Measurements from ENCODE around the gene GATA1.
"Not testable (repeated sequence)": the region's sequence is repeated elsewhere in the genome, so short reads cannot be mapped to it uniquely, and the experiment has no call there.

GATA1 gene

DNA sequence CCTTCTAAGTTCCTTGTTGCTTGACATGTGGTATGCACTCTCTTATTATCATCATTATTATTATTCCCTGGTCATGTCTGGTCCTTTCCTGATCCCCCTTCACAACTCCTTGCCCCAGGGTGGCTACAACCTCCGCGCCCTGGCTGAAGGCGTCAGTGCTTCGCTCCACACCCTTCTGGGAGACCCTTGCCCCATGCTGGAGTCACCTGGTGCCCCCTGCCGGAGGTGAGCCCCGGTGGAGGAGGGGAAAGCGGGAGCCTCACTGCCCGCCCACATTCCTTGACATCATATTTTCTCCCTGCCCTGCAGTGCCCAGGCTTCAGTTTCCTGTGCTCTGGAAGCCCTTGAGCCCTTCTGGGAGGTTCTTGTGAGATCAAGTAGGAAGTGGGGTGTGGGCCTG is 28.9 kb downstream of the GATA1 start:
- ChIA-PET POLR2A (no interaction called here), CTCF (no interaction called here)
- no peak overlapping the region for H3K4me3 ChIP-seq (ENCODE audit: low read depth, low read length)
- TF ChIP-seq, protein P1, sequence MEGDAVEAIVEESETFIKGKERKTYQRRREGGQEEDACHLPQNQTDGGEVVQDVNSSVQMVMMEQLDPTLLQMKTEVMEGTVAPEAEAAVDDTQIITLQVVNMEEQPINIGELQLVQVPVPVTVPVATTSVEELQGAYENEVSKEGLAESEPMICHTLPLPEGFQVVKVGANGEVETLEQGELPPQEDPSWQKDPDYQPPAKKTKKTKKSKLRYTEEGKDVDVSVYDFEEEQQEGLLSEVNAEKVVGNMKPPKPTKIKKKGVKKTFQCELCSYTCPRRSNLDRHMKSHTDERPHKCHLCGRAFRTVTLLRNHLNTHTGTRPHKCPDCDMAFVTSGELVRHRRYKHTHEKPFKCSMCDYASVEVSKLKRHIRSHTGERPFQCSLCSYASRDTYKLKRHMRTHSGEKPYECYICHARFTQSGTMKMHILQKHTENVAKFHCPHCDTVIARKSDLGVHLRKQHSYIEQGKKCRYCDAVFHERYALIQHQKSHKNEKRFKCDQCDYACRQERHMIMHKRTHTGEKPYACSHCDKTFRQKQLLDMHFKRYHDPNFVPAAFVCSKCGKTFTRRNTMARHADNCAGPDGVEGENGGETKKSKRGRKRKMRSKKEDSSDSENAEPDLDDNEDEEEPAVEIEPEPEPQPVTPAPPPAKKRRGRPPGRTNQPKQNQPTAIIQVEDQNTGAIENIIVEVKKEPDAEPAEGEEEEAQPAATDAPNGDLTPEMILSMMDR (IDR thresholded peaks at IDR 0.05; ENCODE audit: insufficient read depth, low read length, missing control alignments): no peak
- no peak for DNase-seq (ENCODE audit: low read depth, low spot score)

DNA sequence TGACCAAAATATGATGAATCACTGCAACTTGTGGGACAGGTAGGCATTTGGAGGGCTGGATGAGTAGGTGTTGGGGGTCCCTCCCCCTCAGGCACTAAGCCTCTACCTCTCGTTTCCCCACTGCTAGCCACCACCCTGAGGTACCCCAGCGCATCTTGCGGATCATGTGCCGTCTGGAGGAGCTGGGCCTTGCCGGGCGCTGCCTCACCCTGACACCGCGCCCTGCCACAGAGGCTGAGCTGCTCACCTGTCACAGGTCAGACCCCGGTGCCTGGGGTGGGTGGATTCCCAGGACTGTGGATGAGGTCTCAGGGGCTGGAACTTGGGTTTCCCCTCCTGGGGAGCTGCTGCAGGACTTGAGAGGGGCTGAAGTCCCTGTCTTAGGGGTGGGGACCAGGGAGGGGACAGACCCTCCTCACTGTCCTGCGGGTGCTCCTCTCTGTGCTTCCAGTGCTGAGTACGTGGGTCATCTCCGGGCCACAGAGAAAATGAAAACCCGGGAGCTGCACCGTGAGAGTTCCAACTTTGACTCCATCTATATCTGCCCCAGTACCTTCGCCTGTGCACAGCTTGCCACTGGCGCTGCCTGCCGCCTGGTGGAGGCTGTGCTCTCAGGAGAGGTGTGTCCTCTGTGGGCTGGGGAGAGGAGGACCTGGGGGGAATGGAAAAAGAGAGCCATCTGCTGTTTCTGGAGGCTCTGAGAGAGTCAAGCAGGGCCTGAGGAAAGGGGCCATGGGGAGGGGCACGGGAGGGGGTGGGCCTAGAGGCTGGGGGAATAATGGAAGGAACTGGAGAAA is 29.8 kb downstream of the GATA1 start:
- CTCF ChIA-PET: no interaction called here
- no peak overlapping the region for H3K4me3 ChIP-seq (ENCODE audit: low read depth, low read length)
- DNase-seq (ENCODE audit: low read depth, low spot score): no peak
- POLR2A ChIA-PET: no interaction called here
- TF ChIP-seq, protein P1 (IDR thresholded peaks at IDR 0.05; ENCODE audit: insufficient read depth, low read length, missing control alignments): no peak

DNA sequence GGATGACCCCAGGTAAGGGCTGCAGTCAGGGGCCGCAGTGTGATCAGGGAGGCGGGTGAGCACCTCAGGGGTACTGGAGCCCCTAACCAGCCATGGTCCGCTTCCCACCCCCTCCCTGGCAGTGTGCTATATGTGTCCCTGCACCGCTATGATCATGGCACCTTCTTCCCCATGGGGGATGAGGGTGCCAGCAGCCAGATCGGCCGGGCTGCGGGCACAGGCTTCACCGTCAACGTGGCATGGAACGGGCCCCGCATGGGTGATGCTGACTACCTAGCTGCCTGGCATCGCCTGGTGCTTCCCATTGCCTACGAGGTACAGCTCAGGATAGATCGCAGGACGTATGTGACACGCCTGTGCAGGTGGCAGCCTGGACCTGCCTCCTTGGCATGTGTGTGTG is 31.7 kb downstream of the GATA1 start:
- ChIA-PET POLR2A (no interaction called here), CTCF (no interaction called here)
- no peak for DNase-seq (ENCODE audit: low read depth, low spot score)
- H3K4me3 ChIP-seq (ENCODE audit: low read depth, low read length): no peak overlapping the region
- TF ChIP-seq, protein P1 (IDR thresholded peaks at IDR 0.05; ENCODE audit: insufficient read depth, low read length, missing control alignments): no peak

DNA sequence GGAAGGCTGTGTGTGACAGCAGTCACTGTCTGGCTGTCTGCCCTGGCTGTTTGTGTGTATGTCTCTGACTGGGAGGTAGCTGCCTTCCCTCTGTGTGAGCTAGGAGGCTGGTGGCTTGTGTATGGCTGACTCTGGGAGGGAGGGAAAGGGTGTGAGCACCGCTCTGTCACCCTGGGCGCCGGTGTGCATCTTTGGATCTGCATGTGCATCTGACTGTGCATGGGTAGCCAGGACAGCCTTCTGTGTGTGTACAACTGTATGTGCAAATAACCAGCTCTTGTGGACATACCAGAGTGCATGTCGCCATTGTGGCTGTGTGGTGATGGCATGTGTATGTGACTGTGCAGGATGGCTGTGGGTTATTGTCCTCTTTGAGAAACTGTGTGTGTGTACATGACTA is 32.5 kb downstream of the GATA1 start:
- no peak for DNase-seq (ENCODE audit: low read depth, low spot score)
- TF ChIP-seq, protein P1 (IDR thresholded peaks at IDR 0.05; ENCODE audit: insufficient read depth, low read length, missing control alignments): no peak
- POLR2A ChIA-PET: no interaction called here
- no peak overlapping the region for H3K4me3 ChIP-seq (ENCODE audit: low read depth, low read length)
- CTCF ChIA-PET: no interaction called here

DNA sequence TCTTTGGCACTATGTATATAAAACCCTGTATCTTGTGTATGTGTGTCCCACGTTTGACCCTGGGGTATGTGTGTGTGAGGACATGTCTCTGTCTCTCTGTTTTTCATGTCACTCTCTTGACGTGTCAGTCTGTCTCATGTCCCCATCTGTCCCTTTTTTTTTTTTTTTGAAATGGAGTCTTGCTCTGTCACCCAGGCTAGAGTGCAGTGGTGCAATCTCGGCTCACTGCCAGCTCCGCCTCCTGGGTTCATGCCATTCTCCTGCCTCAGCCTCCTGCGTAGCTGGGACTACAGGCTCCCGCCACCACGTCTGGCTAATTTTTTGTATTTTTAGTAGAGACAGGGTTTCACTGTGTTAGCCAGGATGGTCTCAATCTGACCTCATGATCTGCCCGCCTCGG is 33.0 kb downstream of the GATA1 start:
- DNase-seq (ENCODE audit: low read depth, low spot score); CTCF ChIA-PET; POLR2A ChIA-PET; H3K4me3 ChIP-seq (ENCODE audit: low read depth, low read length): not testable (repeated sequence)

DNA sequence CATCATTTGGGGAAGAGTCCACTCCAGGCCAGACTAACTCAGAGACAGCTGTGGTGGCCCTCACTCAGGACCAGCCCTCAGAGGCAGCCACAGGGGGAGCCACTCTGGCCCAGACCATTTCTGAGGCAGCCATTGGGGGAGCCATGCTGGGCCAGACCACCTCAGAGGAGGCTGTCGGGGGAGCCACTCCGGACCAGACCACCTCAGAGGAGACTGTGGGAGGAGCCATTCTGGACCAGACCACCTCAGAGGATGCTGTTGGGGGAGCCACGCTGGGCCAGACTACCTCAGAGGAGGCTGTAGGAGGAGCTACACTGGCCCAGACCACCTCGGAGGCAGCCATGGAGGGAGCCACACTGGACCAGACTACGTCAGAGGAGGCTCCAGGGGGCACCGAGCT is 36.7 kb downstream of the GATA1 start:
- TF ChIP-seq, protein P1 (IDR thresholded peaks at IDR 0.05; ENCODE audit: insufficient read depth, low read length, missing control alignments): no peak
- CTCF ChIA-PET: no interaction called here
- no peak for DNase-seq (ENCODE audit: low read depth, low spot score)
- POLR2A ChIA-PET: no interaction called here
- no peak overlapping the region for H3K4me3 ChIP-seq (ENCODE audit: low read depth, low read length)

DNA sequence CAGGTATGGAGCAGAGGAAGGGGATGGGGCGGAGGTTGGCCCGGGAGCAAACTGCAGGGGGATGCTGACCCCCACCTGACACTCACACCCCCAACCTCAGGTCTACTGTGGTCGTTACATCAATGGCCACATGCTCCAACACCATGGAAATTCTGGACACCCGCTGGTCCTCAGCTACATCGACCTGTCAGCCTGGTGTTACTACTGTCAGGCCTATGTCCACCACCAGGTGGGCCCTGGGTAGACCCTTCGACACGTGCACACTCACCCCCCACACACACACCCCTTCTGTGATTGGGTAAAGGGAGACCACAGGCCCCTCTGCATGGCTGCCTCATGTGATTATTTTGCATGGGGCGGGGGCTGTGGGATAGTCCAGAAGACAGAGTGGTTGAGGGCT is 37.7 kb downstream of the GATA1 start:
- H3K4me3 ChIP-seq (ENCODE audit: low read depth, low read length): no peak overlapping the region
- TF ChIP-seq, protein P1 (IDR thresholded peaks at IDR 0.05; ENCODE audit: insufficient read depth, low read length, missing control alignments): no peak
- ChIA-PET CTCF (no interaction called here), POLR2A (no interaction called here)
- DNase-seq (ENCODE audit: low read depth, low spot score): no peak
